HCT116 (cell line): ENCODE results near the gene FAM110C. TPM values are rescaled to one million over a fixed set of nuclear protein-coding genes. Genes with fewer than 3 reads are reported as not detected.
"Not testable (repeated sequence)": the region's sequence is repeated elsewhere in the genome, so short reads cannot be mapped to it uniquely, and the experiment has no call there.

Experiments used
- ATAC-seq: fragments of 200-7000 bp; cut with Tn5 transposase; 2 replicates; pipeline ENCODE4 v1.9.1; 2020; ENCODE audit warnings: mild to moderate bottlenecking, moderate library complexity
- BruUV-seq: library from RNA; stranded (reverse); fragments of 400-500 nt; replicated peaks from 2 replicates; lab custom pipeline; 2021; lab: Mats Ljungman, UMichigan
- CTCF ChIA-PET: fragments of 300-600 bp; sonication (Branson Sonifier 250); formaldehyde crosslinking; loops from one replicate; lab custom pipeline; 2021; ENCODE audit warnings: antibody characterized with exemption; lab: Charles Lee
- POLR2A ChIA-PET: fragments of 300-600, 350-600 bp; sonication (Branson Sonifier 250); formaldehyde crosslinking; loops from one replicate; lab custom pipeline; 2021; ENCODE audit warnings: antibody characterized with exemption; lab: Charles Lee
- RAD21 ChIA-PET, 2 experiments: fragments of 300-600 bp; sonication (Branson Sonifier 250); formaldehyde crosslinking; loops; one replicate each; lab custom pipeline; 2023; ENCODE audit warnings: low total read pairs in 2 of 2; ENCODE audit not compliant: uncharacterized antibody in 2 of 2, unreplicated experiment in 2 of 2, low non-redundant PET in 1 of 2; lab: Charles Lee
- DNase-seq: peaks from one replicate; pipeline ENCODE4 v3.0.0-alpha.2; 2010; ENCODE audit warnings: low read depth, low spot score
- H2AFZ ChIP-seq: fragments of 200-600 bp; shearing (Covaris generic), sonication (generic); 2 replicates; pipeline ENCODE4 v1.6.1; 2017; ENCODE audit warnings: low read depth, mixed run types, mixed read lengths, antibody characterized with exemption, low read length; ENCODE audit not compliant: poor library complexity, severe bottlenecking
- H3K27ac ChIP-seq: 2 replicates; pipeline ENCODE4 v1.5.1; 2012; ENCODE audit warnings: low read depth, low read length
- H3K27me3 ChIP-seq: fragments of 200-600 bp; sonication (generic); 2 replicates; pipeline ENCODE4 v1.6.1; 2016; ENCODE audit warnings: mixed run types, low read length, mixed read lengths; ENCODE audit not compliant: insufficient read depth
- H3K36me3 ChIP-seq, 2 experiments: fragments of 200-500 bp in 1 of 2; fragments of 200-600 bp in 1 of 2; sonication (Bioruptor generic) in 1 of 2; sonication (generic) in 1 of 2; 2 replicates each; pipeline versions ENCODE4 v1.5.1 to v1.6.1; 2014 to 2016; ENCODE audit warnings: low read length in 2 of 2, inconsistent platforms in 1 of 2, mixed read lengths in 1 of 2, mixed run types in 1 of 2; ENCODE audit not compliant: insufficient read depth in 2 of 2, control insufficient read depth in 1 of 2
- H3K4me1 ChIP-seq, 2 experiments: fragments of 200-600 bp in 1 of 2; sonication (generic) in 1 of 2; 2 replicates each; pipeline versions ENCODE4 v1.5.1 to v1.6.1; 2012 to 2017; ENCODE audit warnings: low read length in 2 of 2, inconsistent platforms in 1 of 2, mild to moderate bottlenecking in 1 of 2, mixed read lengths in 1 of 2, mixed run types in 1 of 2, moderate library complexity in 1 of 2; ENCODE audit not compliant: insufficient read depth in 2 of 2, control insufficient read depth in 1 of 2
- H3K4me2 ChIP-seq: fragments of 200-600 bp; sonication (generic); 2 replicates; pipeline ENCODE4 v1.6.1; 2017; ENCODE audit warnings: mixed run types, low read length, mixed read lengths
- H3K4me3 ChIP-seq, 2 experiments: fragments of 200-600 bp in 1 of 2; sonication (generic) in 1 of 2; replicated peaks in 1 of 2; 2 replicates each; pipeline ENCODE4 v1.5.1; 2011 to 2016; ENCODE audit warnings: low read length in 2 of 2, control low read depth in 1 of 2, low read depth in 1 of 2, mild to moderate bottlenecking in 1 of 2, mixed read lengths in 1 of 2, mixed run types in 1 of 2
- H3K79me2 ChIP-seq: fragments of 200-600 bp; sonication (generic); 2 replicates; pipeline ENCODE4 v1.6.1; 2017; ENCODE audit warnings: mild to moderate bottlenecking, mixed run types, low read length, moderate library complexity, mixed read lengths; ENCODE audit not compliant: insufficient read depth
- H3K9ac ChIP-seq: fragments of 200-600 bp; sonication (generic); 2 replicates; pipeline ENCODE4 v1.6.1; 2016; ENCODE audit warnings: low read length, mixed read lengths
- H3K9me2 ChIP-seq: fragments of 200-600 bp; sonication (generic), shearing (Covaris generic); 2 replicates; pipeline ENCODE4 v1.6.1; 2017; ENCODE audit warnings: mixed run types, mild to moderate bottlenecking, moderate library complexity; ENCODE audit not compliant: insufficient read depth
- H3K9me3 ChIP-seq, 2 experiments: fragments of 200-500 bp in 1 of 2; fragments of 200-600 bp in 1 of 2; sonication (Bioruptor generic) in 1 of 2; sonication (generic) in 1 of 2; 2 replicates each; pipeline ENCODE4 v1.6.1; 2014 to 2017; ENCODE audit warnings: low read length in 2 of 2, mixed read lengths in 2 of 2, inconsistent platforms in 1 of 2, low read depth in 1 of 2, mild to moderate bottlenecking in 1 of 2, mixed run types in 1 of 2, moderate library complexity in 1 of 2; ENCODE audit not compliant: control insufficient read depth in 1 of 2, insufficient read depth in 1 of 2
- H4K20me1 ChIP-seq: fragments of 200-600 bp; sonication (generic), shearing (Covaris generic); 2 replicates; pipeline ENCODE4 v1.6.1; 2017; ENCODE audit warnings: mixed run types, mild to moderate bottlenecking, moderate library complexity; ENCODE audit not compliant: insufficient read depth
- CBX3 ChIP-seq: IDR thresholded peaks from 2 replicates; pipeline ENCODE4 v1.6.1; 2012; ENCODE audit warnings: low read depth
- CEBPB ChIP-seq: IDR thresholded peaks from 2 replicates; pipeline ENCODE4 v1.6.1; 2012; ENCODE audit warnings: low read depth
- EGR1 ChIP-seq: IDR thresholded peaks from 2 replicates; pipeline ENCODE4 v1.6.1; 2012; ENCODE audit warnings: low read depth
- ELF1 ChIP-seq: IDR thresholded peaks from 2 replicates; pipeline ENCODE4 v1.6.1; 2012; ENCODE audit warnings: low read depth, borderline replicate concordance
- EZH2 ChIP-seq: fragments of 200-600 bp; sonication (generic); IDR thresholded peaks from 2 replicates; pipeline ENCODE4 v1.6.1; 2017; ENCODE audit warnings: antibody characterized with exemption, mixed run types
- EZH2phosphoT487 ChIP-seq: fragments of 200-600 bp; IDR thresholded peaks from 2 replicates; pipeline ENCODE4 v1.6.1; 2018; ENCODE audit warnings: antibody characterized with exemption, borderline replicate concordance
- SRF ChIP-seq: IDR thresholded peaks from 2 replicates; pipeline ENCODE4 v1.6.1; 2012; ENCODE audit warnings: low read depth
- TCF7L2 ChIP-seq: IDR thresholded peaks from 2 replicates; pipeline ENCODE4 v1.7.0; 2011; ENCODE audit warnings: borderline replicate concordance, inconsistent platforms; ENCODE audit not compliant: insufficient read depth, insufficient read length; ENCODE audit errors: extremely low read depth
- ZNF274 ChIP-seq: fragments of 200-500 bp; sonication (Bioruptor generic); IDR thresholded peaks from 2 replicates; pipeline ENCODE4 v1.6.1; 2014; ENCODE audit warnings: mild to moderate bottlenecking, low read depth, low read length, inconsistent platforms
- intact Hi-C: fragments of 100-400 bp; cut with micrococcal nuclease; formaldehyde crosslinking; loops from 2 replicates; pipeline ENCODE4 v1.10.0; 2022
- total RNA-seq: library from RNA; stranded (reverse); gene quantifications from one replicate; pipeline ENCODE4 v1.2.1, GENCODE V29; 2021; ENCODE audit not compliant: unreplicated experiment
- TF ChIP-seq, protein P1 (sequence below): IDR thresholded peaks from 2 replicates; pipeline ENCODE4 v1.6.1; 2012

Gene FAM110C
- total RNA-seq, 1 experiment from 2014 or later, result 20.3 TPM

DNA sequence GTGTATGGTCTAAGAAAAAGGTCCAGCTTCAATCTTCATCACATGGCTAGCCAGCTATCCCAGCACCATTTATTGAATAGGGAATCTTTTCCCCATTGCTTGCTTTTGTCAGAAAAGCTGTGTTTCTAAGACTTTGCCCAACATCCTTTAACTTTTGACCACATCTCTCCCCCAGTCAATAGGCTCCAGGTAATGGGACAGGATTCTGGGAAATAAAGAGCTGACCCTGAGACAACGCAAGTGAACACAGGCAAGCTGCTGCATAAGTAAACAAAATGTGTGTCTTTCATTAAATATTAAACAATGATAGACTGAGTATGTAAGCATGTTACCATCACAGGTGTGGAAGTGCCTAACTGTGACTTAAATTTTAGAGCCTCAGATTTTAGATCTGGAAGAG is 23.0 kb downstream of the FAM110C start:
- no TSS peak for BruUV-seq
- no peak for TF ChIP-seq EGR1
- no peak for TF ChIP-seq ELF1
- no peak for TF ChIP-seq CEBPB
- no peak for TF ChIP-seq ZNF274
- TF ChIP-seq EZH2, result no peak
- no peak for TF ChIP-seq EZH2phosphoT487
- TF ChIP-seq, protein P1, sequence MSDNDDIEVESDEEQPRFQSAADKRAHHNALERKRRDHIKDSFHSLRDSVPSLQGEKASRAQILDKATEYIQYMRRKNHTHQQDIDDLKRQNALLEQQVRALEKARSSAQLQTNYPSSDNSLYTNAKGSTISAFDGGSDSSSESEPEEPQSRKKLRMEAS, result no peak
- TF ChIP-seq CBX3, result no peak
- TF ChIP-seq SRF, result no peak
- no peak for TF ChIP-seq TCF7L2
- Histone ChIP-seq H3K27me3 (no peaks in the 10 kb centered on the region), H2AFZ (no peak overlapping the region), H3K36me3 (no peaks in the 10 kb centered on the region), H3K27ac (no peak overlapping the region), H3K4me2 (no peak overlapping the region), H3K9me3 (no peaks in the 10 kb centered on the region), H4K20me1 (no peaks in the 10 kb centered on the region), H3K4me3 (no peak overlapping the region), H3K9me2 (no peaks in the 10 kb centered on the region), H3K79me2 (no peaks in the 10 kb centered on the region), H3K9ac (no peak overlapping the region), H3K4me1 (no peaks in the 10 kb centered on the region)
- ChIA-PET CTCF (interaction anchor here (1.3 kb wide), 1 partner anchor 119 kb away, joined by 8 read pairs; no protein-coding TSS in a partner anchor), RAD21 (no interaction called here), POLR2A (interaction anchor here (1.5 kb wide), 1 partner anchor 11 kb away, joined by 3 read pairs; no protein-coding TSS in a partner anchor)
- ATAC-seq (no peak), DNase-seq (no peak)
- intact Hi-C loops, result no loop called here

DNA sequence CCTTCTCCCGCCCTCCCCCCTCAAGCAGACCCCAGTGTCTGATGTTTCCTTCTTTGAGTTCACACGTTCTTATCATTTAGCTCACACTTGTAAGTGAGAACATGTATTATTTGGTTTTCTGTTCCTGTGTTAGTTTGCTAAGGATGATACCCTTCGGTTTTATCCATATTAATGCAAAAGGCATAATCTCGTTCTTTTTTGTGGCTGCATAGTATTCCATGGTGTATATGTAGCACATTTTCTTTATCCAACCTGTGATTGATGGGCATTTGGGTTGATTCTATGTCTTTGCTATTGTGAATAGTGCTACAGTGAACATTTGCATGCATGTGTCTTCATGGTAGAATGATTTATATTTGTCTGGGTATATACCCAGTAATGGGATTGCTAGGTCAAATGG is 24.1 kb downstream of the FAM110C start:
- H3K79me2 ChIP-seq, CTCF ChIA-PET, H3K4me2 ChIP-seq, RAD21 ChIA-PET, H3K27ac ChIP-seq, H3K27me3 ChIP-seq, POLR2A ChIA-PET, H3K36me3 ChIP-seq, BruUV-seq, H3K9ac ChIP-seq, H3K4me1 ChIP-seq, H2AFZ ChIP-seq, ATAC-seq, H3K9me2 ChIP-seq, intact Hi-C loops, DNase-seq, H3K9me3 ChIP-seq, H4K20me1 ChIP-seq, H3K4me3 ChIP-seq: not testable (repeated sequence)
- TF ChIP-seq CBX3, result 0 out of 2 replicates have a peak, but pooled peaks have one; percentile 24

DNA sequence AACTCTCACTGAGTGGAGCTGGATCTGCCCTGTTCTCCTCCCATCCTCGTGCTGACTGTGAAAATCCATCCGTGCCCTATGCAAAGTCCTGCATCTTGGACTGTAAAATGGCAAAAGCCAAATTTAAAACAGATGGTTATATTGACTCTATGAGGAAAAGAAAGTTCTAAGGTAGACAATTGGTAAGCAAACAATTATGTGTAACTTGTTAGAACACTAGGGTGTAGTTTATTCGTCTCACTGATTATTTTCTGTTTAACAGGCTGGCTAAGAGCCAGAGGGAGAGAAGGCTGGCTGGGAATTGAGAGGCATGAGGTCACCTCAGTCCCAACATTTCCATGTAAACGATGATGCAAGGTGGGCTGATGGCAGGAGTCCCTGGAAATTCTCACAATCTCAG is 26.0 kb downstream of the FAM110C start:
- DNase-seq, H4K20me1 ChIP-seq, H3K79me2 ChIP-seq, H3K36me3 ChIP-seq, H2AFZ ChIP-seq, H3K4me2 ChIP-seq, H3K27ac ChIP-seq, intact Hi-C loops, H3K4me1 ChIP-seq, ATAC-seq, H3K9ac ChIP-seq, H3K9me3 ChIP-seq, H3K9me2 ChIP-seq, BruUV-seq, H3K27me3 ChIP-seq, H3K4me3 ChIP-seq: not testable (repeated sequence)
- RAD21 ChIA-PET, result interaction anchor here (1.5 to 1.6 kb wide), 2 partner anchors 122 kb away, joined by 4 to 7 read pairs; no protein-coding TSS in a partner anchor
- POLR2A ChIA-PET, result interaction anchor here (1.2 kb wide), 1 partner anchor 122 kb away, joined by 4 read pairs; no protein-coding TSS in a partner anchor
- CTCF ChIA-PET, result interaction anchor here (3.2 kb wide), 1 partner anchor 122 kb away, joined by 41 read pairs; no protein-coding TSS in a partner anchor
